GM10248 (cell line): Measurements from ENCODE around the gene C4orf50.

Experiments used
- CTCF ChIA-PET: fragments of 300-600 bp; sonication (Branson Sonifier 250); formaldehyde crosslinking; extraction: SDS; loops from one replicate; lab custom pipeline; 2021; ENCODE audit warnings: antibody characterized with exemption; lab: Yijun Ruan, JAX
- POLR2A ChIA-PET: fragments of 350-650 bp; sonication (Branson Sonifier 250); formaldehyde crosslinking; extraction: SDS; loops from one replicate; lab custom pipeline; 2020; ENCODE audit warnings: antibody characterized with exemption; lab: Yijun Ruan, JAX
- DNase-seq: peaks from one replicate; pipeline ENCODE4 v3.0.0; 2012; ENCODE audit errors: extremely low spot score
- TF ChIP-seq, protein P1 (sequence below): IDR thresholded peaks from 2 replicates; pipeline ENCODE4 v1.5.1; 2012; ENCODE audit warnings: mild to moderate bottlenecking, low read depth; ENCODE audit errors: extremely low read depth, missing control alignments, control extremely low read depth

C4orf50 gene

DNA sequence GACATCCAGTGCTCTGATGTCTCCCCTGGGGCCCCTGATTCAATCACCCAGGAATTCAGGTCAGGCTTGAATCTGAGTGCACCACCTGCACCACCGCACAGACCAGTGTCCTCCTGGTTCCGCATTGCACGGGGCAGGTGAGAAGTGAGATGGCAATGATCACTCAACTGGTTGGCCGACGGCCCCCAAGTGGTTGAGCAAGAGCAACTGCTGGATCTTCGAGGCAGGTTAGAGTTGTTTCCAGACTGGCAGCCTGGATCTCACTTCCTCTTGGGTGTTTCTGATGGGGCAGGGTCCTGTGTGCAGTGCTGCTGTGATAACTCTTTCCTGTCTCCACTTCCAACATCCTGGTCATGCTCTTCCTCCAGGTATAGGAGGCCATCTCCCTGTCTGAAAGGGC, 50.4 kb downstream of the C4orf50 start:
- POLR2A ChIA-PET = no interaction called here
- DNase-seq = no peak
- CTCF ChIA-PET = no interaction called here
- TF ChIP-seq, protein P1, sequence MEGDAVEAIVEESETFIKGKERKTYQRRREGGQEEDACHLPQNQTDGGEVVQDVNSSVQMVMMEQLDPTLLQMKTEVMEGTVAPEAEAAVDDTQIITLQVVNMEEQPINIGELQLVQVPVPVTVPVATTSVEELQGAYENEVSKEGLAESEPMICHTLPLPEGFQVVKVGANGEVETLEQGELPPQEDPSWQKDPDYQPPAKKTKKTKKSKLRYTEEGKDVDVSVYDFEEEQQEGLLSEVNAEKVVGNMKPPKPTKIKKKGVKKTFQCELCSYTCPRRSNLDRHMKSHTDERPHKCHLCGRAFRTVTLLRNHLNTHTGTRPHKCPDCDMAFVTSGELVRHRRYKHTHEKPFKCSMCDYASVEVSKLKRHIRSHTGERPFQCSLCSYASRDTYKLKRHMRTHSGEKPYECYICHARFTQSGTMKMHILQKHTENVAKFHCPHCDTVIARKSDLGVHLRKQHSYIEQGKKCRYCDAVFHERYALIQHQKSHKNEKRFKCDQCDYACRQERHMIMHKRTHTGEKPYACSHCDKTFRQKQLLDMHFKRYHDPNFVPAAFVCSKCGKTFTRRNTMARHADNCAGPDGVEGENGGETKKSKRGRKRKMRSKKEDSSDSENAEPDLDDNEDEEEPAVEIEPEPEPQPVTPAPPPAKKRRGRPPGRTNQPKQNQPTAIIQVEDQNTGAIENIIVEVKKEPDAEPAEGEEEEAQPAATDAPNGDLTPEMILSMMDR = no peak

DNA sequence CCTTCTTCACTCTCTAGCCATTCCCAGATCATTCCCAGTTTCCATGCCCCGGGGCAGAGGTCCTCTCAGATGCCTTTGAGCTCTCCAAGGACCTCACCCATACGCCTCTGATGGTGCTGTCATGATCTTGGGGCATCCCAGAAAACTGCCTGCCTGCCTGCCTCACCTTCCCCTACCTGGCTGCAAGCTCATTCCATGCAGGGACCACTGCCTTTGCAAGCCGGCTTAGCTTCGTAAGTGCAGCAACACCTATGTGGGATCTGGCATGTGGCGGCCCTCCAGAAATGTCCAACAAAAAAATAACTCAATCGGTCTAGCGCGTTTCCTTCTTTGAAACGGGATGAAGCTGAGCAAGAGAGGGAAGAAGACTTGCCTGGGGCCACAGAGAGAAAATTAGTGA, 53.0 kb downstream of the C4orf50 start:
- ChIA-PET CTCF (interaction anchor here (1.2 to 2.6 kb wide), 3 partner anchors 25 to 286 kb away, joined by 3 to 10 read pairs (median 6); no protein-coding TSS in a partner anchor), POLR2A (no interaction called here)
- no peak for DNase-seq
- TF ChIP-seq, protein P1 = peak; percentile 1

DNA sequence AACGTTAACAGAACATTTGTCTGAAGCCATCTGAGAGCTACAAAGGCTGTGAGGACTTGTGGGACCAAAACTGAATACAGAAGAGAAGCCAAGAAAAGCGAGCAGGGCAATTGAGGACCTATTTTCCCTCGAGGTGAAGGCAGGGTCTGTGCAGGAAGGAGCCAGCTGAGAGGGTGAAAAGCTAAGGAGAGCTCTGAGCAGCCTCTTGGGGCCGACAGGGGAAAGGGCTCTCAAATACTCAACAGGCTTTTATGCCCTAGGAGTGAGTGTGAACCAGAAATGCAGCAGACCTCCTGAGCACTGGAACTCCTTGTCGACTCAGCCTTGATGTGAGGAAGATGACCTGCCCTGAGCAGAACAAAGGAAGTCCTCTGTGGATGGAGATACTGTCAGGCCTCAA, 54.2 kb downstream of the C4orf50 start:
- ChIA-PET POLR2A (no interaction called here), CTCF (interaction anchor here (1.1 to 2.6 kb wide), 3 partner anchors 15 to 287 kb away, joined by 3 to 10 read pairs (median 6); no protein-coding TSS in a partner anchor)
- no peak for DNase-seq
- TF ChIP-seq, protein P1 = no peak

DNA sequence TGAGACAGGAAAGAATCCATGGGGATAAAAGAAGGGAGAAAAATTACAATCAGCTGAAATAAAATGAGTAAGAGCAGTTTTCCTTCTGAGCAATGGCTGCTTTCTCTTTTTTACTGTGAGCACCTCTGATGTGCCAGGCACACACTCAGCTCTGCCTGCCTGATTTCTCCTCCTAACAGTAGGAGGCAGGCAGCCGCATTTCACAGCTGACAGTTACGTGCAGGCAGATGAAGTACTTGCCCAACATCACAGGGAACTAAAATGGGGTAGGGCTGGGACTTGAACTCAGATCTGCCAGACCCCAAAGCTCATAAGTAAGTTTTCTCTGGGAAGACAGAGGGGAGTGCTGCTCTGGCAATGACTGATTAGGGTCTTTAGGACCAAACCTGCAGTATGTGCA, 54.6 kb downstream of the C4orf50 start:
- no peak for DNase-seq
- POLR2A ChIA-PET = no interaction called here
- TF ChIP-seq, protein P1 = no peak
- CTCF ChIA-PET = interaction anchor here (1.1 to 2.6 kb wide), 4 partner anchors 15 to 364 kb away, joined by 3 to 10 read pairs (median 5); no protein-coding TSS in a partner anchor

DNA sequence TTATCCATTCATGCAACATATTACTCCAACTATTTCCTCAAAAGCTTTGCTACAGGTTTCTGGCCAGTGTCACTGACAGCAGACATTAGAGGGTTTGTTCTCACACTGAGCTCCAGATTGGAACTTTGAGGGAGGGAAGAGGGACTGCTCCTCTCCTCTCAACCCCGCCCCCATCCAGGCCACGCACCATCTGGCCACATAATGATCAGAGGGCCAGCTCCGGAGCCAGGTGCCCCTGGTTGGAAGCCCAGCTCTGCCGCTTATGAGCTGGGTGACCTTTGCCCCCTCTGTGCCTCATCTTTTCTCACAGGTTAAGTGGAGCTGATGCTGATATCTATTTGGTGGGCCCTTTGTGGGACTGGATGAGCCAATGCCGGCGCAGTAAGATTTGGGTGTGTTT, 55.8 kb downstream of the C4orf50 start:
- TF ChIP-seq, protein P1 = no peak
- ChIA-PET POLR2A (no interaction called here), CTCF (interaction anchor here (1.1 to 1.8 kb wide), 3 partner anchors 36 to 365 kb away, joined by 4 to 5 read pairs (median 5); no protein-coding TSS in a partner anchor)
- DNase-seq = no peak

DNA sequence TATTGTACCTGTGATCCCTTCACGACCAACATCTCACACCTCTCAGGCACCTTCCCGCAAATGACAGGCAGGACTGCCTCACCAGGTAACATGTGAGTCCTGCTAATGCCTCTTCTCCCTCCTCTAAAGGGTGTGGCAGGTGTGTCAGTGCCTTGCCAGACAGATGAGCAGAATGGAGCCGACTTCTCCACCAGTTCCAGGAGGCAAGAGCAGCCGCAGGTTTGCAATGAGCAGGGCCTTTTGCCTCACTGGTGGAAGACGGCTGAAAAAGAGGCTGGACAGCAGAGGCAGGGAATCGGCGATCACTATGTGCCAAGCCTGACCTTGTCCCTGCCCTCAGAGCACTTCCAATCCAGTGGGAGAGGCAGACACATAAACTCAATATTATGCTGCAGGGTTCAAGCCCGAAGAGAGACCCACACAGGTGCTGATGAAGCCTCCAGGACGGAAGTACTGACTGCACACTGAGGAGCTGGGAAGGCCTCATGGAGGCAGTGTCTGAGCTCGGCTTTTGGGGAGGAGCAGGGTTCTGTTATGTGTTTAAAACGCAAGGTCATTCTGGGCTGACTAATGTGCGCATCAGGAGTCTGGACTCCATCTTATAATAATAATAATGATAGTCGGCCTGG, 57.9 kb downstream of the C4orf50 start:
- TF ChIP-seq, protein P1 = no peak
- POLR2A ChIA-PET = no interaction called here
- CTCF ChIA-PET = interaction anchor here (1.0 to 1.3 kb wide), 2 partner anchors 18 to 371 kb away, joined by 3 to 4 read pairs; no protein-coding TSS in a partner anchor
- DNase-seq = no peak
